ENCODE data around the gene CHIT1. TPM values are rescaled to one million over a fixed set of nuclear protein-coding genes. Genes with fewer than 3 reads are reported as not detected.

CHIT1 gene
- total and polyA plus RNA-seq, 2 of the 13 experiments (the other 11 are each of a cell fraction or from before 2014, with no cell fraction given): not detected

- CTCF ChIA-PET (ENCODE audit: low intra/inter-chr PET ratio, low total read pairs): no interaction called here
- no peak for DNase-seq (ENCODE audit: low spot score)
Measured at GRCh38 chr1:203189951-203190352, 39.5 kb downstream of the CHIT1 start.

More at GRCh38 chr1:203189951-203190352, 39.5 kb downstream of the CHIT1 start:
- H3K27ac ChIP-seq (ENCODE audit: extremely low read length, insufficient read depth, low read length): no peak overlapping the region
- H3K9me3 ChIP-seq (ENCODE audit: low read length): no peaks in the 10 kb centered on the region
- 72% methylated on average over 7 of the region's 7 CpGs for WGBS (ENCODE audit: low lambda C conversion rate)
- TF ChIP-seq PPARG (CRISPR knock-in tag; conservative IDR thresholded peaks at IDR 0.05): no peak
- TF ChIP-seq DMTF1 (CRISPR knock-in tag; IDR thresholded peaks at IDR 0.05): no peak
- TF ChIP-seq NFYB (CRISPR knock-in tag; IDR thresholded peaks at IDR 0.05): no peak
- TF ChIP-seq SALL1 (CRISPR knock-in tag; IDR thresholded peaks at IDR 0.05): no peak
- no peak for TF ChIP-seq TBX2 (CRISPR knock-in tag; IDR thresholded peaks at IDR 0.05; ENCODE audit: borderline replicate concordance)
- no peak for TF ChIP-seq ZNF232 (CRISPR knock-in tag; IDR thresholded peaks at IDR 0.05; ENCODE audit: borderline replicate concordance)
- TF ChIP-seq ZNF780A (CRISPR knock-in tag; IDR thresholded peaks at IDR 0.05): no peak
- TF ChIP-seq SAFB2 (CRISPR knock-in tag; IDR thresholded peaks at IDR 0.05; ENCODE audit: borderline replicate concordance, low read depth): no peak
- TF ChIP-seq ZNF17 (CRISPR knock-in tag; IDR thresholded peaks at IDR 0.05): no peak
- TF ChIP-seq DRAP1 (CRISPR knock-in tag; IDR thresholded peaks at IDR 0.05): no peak
- TF ChIP-seq BORCS8-MEF2B (CRISPR knock-in tag; IDR thresholded peaks at IDR 0.05): no peak
- FAIRE-seq: no peak
- peaks cover 0 to 12% of the 10 kb centered on the region in 2 experiments; a peak in 3 of 5 replicates for H3K27me3 ChIP-seq (ENCODE audit: control insufficient read depth in 1 of 2, insufficient read depth in 2 of 2, low read length in 2 of 2)
- H3K4me2 ChIP-seq (ENCODE audit: low read depth, low read length): no peak overlapping the region
- POLR2A ChIA-PET: no interaction called here
- H3K36me3 ChIP-seq (replicated peaks in 1 of 2; ENCODE audit: control insufficient read depth in 1 of 2, insufficient read depth in 2 of 2, low read length in 2 of 2): no peaks in the 10 kb centered on the region
- H2AFZ ChIP-seq (ENCODE audit: low read length): no peak overlapping the region
- intact Hi-C loops (cut with micrococcal nuclease; ENCODE audit: unreplicated experiment) (no loop called here), in situ Hi-C loops (cut with HindIII; ENCODE audit: extremely low pct_ligation_motif_present, low pct_unique_long_range_greater_than_20kb) (no loop called here)
- no peaks in the 10 kb centered on the region for H3K4me1 ChIP-seq (ENCODE audit: insufficient read depth, low read length)
- no peak for ATAC-seq
- H3K9ac ChIP-seq (ENCODE audit: insufficient read depth, low read depth, low read length): no peak overlapping the region
- no peak overlapping the region for H3K4me3 ChIP-seq (replicated peaks in 1 of 3; ENCODE audit: insufficient read depth in 1 of 3, low read depth in 2 of 3, low read length in 3 of 3)
- BruUV-seq (replicated peaks): no TSS peak
- H3K79me2 ChIP-seq (ENCODE audit: insufficient read depth, low read length): no peaks in the 10 kb centered on the region
- H4K20me1 ChIP-seq (ENCODE audit: insufficient read depth, low read length): no peaks in the 10 kb centered on the region

Measured in HepG2 (cell line).